ENCODE results near the gene PRR5.

The PRR5 gene

GRCh38 chr22:44764373-44764772 is 62.4 kb downstream of the PRR5 start:
- no peak overlapping the region for H3K4me3 ChIP-seq (ENCODE audit: low read depth, low read length)
- no peak for DNase-seq (ENCODE audit: low read depth)
- TF ChIP-seq, protein P1, sequence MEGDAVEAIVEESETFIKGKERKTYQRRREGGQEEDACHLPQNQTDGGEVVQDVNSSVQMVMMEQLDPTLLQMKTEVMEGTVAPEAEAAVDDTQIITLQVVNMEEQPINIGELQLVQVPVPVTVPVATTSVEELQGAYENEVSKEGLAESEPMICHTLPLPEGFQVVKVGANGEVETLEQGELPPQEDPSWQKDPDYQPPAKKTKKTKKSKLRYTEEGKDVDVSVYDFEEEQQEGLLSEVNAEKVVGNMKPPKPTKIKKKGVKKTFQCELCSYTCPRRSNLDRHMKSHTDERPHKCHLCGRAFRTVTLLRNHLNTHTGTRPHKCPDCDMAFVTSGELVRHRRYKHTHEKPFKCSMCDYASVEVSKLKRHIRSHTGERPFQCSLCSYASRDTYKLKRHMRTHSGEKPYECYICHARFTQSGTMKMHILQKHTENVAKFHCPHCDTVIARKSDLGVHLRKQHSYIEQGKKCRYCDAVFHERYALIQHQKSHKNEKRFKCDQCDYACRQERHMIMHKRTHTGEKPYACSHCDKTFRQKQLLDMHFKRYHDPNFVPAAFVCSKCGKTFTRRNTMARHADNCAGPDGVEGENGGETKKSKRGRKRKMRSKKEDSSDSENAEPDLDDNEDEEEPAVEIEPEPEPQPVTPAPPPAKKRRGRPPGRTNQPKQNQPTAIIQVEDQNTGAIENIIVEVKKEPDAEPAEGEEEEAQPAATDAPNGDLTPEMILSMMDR (IDR thresholded peaks at IDR 0.05; ENCODE audit: control insufficient read depth, extremely low read depth, insufficient read depth) = no peak

- TF ChIP-seq, protein P1 (IDR thresholded peaks at IDR 0.05; ENCODE audit: control insufficient read depth, extremely low read depth, insufficient read depth) = no peak
- DNase-seq (ENCODE audit: low read depth) = no peak
- H3K4me3 ChIP-seq (ENCODE audit: low read depth, low read length) = no peak overlapping the region
Measured at GRCh38 chr22:44764974-44765373, 63.0 kb downstream of the PRR5 start.

GRCh38 chr22:44765571-44766285 is 63.7 kb downstream of the PRR5 start:
- no peak overlapping the region for H3K4me3 ChIP-seq (ENCODE audit: low read depth, low read length)
- DNase-seq (ENCODE audit: low read depth) = no peak
- TF ChIP-seq, protein P1 (IDR thresholded peaks at IDR 0.05; ENCODE audit: control insufficient read depth, extremely low read depth, insufficient read depth) = no peak

DNA sequence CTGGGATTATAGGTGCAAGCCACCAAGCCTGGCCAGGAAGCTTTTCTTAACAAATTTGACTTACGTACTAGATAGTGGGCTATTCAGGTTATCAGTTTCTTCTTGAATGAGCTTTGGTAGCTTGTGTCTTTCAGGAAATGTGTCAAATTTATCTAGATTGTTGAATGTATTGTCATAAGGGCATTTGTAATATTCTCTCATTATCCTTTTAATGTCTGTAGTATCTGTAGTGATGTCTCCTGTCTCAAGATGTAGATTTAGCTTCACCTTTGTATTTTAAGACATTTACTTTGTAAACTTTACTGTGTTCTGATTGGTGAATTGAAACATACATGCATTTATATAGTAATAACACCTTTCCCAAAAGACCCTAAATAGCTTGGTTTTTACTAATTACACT is 71.1 kb downstream of the PRR5 start:
- DNase-seq (ENCODE audit: low read depth) = no peak
- TF ChIP-seq, protein P1 (IDR thresholded peaks at IDR 0.05; ENCODE audit: control insufficient read depth, extremely low read depth, insufficient read depth) = no peak
- H3K4me3 ChIP-seq (ENCODE audit: low read depth, low read length) = no peak overlapping the region

GRCh38 chr22:44775862-44776261 is 73.9 kb downstream of the PRR5 start:
- no peak for DNase-seq (ENCODE audit: low read depth)
- TF ChIP-seq, protein P1 (IDR thresholded peaks at IDR 0.05; ENCODE audit: control insufficient read depth, extremely low read depth, insufficient read depth) = no peak
- no peak overlapping the region for H3K4me3 ChIP-seq (ENCODE audit: low read depth, low read length)

DNA sequence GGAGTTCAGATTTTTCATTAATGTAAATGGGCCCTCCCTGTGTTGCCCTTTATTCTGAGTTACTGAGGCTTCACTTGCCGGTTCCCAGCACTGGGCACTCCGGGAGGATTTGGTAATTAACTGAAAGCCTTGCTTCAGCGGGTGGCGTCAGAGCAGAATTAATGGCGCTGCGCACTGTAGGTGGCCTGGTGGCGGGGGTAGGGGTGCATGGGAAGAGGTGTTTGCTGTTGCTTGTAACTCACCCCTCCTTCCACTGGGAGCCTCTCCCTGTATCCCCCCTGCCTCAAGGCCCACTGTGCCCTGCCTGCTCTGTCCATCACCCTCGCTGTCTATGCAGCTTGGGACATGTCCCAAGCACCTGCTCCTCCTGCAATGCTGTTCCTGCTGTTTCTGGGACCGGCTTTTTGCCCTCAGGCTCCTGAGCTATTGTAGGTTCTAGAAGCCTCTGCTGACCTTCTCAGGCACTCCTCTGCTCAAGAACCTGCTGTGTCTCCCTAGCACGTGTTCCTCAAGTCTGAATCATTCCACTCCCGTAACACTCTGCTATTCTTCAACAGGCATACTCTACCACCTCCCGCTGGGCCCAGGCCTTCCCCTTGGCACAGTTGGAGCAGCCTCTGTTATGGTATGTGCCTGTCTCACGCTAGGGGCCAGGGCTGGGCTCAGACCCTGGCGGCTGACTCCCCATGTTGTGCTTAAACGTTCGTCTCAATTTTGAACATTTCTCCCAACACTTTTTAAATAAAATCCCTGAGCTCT is 74.8 kb downstream of the PRR5 start:
- DNase-seq (ENCODE audit: low read depth) = no peak

More for the DNA sequence above, 74.8 kb downstream of the PRR5 start:
- TF ChIP-seq, protein P1 (IDR thresholded peaks at IDR 0.05; ENCODE audit: control insufficient read depth, extremely low read depth, insufficient read depth) = no peak
- H3K4me3 ChIP-seq (ENCODE audit: low read depth, low read length) = no peak overlapping the region

Measured in LNCaP clone FGC (cell line).